Measurements from ENCODE around the gene VPS26A. TPM values are rescaled to one million over a fixed set of nuclear protein-coding genes. Genes with fewer than 3 reads are reported as not detected.
A peak's percentile ranks its signal among the peaks of the same experiment; 100 is the strongest.
"Not testable (repeated sequence)": the region's sequence is repeated elsewhere in the genome, so short reads cannot be mapped to it uniquely, and the experiment has no call there.

The VPS26A gene
- total RNA-seq, 1 experiment from 2014 or later = 12.4 TPM

DNA sequence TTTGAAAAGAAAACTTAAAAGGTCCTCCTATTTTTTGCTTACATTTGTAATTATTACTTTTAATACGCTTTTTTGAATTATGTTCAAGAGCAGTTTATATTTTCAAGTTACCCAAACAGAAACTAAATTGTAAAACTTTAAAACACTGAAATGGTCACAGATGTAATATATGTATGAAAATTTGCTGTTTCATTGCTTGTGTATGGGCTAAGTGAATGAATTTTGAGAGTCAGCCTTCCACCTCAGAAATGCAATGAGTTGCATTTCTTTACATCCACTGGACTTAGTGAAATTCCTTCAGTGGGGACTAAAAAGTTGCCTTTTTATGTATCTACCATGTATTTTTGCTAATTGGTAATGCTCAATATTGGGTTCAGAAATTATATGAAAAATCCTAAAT lies 1.6 kb downstream of the VPS26A start:
- Histone ChIP-seq H3K4me3 (ENCODE audit: insufficient read depth, low read depth, low read length) (peak overlapping the region; percentile 89), H3K27me3 (ENCODE audit: control insufficient read depth, insufficient read depth, low read length) (no peaks in the 10 kb centered on the region), H3K36me3 (replicated peaks; ENCODE audit: control insufficient read depth, insufficient read depth, low read length) (no peaks in the 10 kb centered on the region)
- no peak for DNase-seq

DNA sequence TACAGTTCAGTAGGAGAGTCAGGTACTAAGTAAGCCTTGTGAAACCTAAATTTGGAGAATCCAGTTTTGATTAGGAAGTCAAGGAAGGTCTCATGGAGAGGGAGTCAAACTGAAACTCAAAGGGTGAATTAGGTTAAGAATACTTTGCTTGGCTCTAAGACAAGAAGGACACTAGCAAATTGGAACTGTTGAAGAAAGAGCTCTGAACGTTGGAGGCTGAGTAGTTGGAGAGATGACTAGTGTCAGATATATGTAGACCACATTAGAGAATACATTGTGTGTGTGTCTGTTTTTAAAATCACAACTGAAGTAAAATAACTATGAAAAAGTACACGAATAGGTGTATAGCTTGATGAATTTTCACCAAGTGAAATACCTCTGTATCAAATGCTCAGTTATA lies 6.3 kb downstream of the VPS26A start:
- H3K4me3 ChIP-seq (ENCODE audit: insufficient read depth, low read depth, low read length) = no peak overlapping the region
- no peaks in the 10 kb centered on the region for H3K27me3 ChIP-seq (ENCODE audit: control insufficient read depth, insufficient read depth, low read length)
- no peaks in the 10 kb centered on the region for H3K36me3 ChIP-seq (replicated peaks; ENCODE audit: control insufficient read depth, insufficient read depth, low read length)
- no peak for DNase-seq

DNA sequence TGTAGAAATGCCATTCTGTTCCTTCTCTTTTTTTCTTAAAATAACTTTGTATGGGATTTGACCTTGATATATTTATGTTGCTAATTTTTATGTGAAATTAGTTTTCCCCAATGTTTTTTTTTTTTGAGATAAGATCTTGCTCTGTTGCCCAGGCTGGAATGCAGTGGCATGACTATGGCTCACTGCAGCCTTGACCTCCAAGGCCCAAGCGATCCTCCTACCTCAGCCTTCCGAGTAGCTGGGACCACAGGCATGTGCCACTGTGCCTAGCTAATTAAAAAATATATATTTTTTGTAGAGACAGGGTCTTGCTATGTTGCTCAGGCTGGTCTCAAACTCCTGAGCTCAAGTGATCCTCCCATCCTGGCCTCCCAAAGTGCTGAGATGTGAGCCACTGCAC lies 16.0 kb downstream of the VPS26A start:
- DNase-seq = no peak
- Histone ChIP-seq H3K27me3 (ENCODE audit: control insufficient read depth, insufficient read depth, low read length) (no peaks in the 10 kb centered on the region), H3K36me3 (replicated peaks; ENCODE audit: control insufficient read depth, insufficient read depth, low read length) (no peaks in the 10 kb centered on the region), H3K4me3 (ENCODE audit: insufficient read depth, low read depth, low read length) (no peak overlapping the region)

DNA sequence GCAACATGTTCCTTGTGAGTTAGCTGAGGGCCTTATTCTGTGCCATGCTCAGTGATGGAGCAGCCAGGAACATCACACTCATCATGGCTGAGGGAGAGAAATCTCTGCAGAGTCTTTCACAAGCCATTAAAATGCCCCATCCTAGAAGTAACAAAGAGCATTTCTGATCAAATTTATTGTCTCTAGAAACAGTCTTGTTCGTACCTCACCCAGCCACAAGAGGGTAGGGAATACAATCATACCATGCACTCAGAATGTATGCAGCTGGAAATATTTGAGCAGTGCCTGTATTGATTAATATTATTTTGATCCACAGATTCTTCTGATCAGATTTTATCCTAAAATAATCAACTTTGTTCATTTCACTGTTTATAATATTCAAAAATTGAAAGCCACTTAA lies 17.3 kb downstream of the VPS26A start:
- no peak overlapping the region for H3K4me3 ChIP-seq (ENCODE audit: insufficient read depth, low read depth, low read length)
- no peak for DNase-seq
- no peaks in the 10 kb centered on the region for H3K36me3 ChIP-seq (replicated peaks; ENCODE audit: control insufficient read depth, insufficient read depth, low read length)
- no peaks in the 10 kb centered on the region for H3K27me3 ChIP-seq (ENCODE audit: control insufficient read depth, insufficient read depth, low read length)

DNA sequence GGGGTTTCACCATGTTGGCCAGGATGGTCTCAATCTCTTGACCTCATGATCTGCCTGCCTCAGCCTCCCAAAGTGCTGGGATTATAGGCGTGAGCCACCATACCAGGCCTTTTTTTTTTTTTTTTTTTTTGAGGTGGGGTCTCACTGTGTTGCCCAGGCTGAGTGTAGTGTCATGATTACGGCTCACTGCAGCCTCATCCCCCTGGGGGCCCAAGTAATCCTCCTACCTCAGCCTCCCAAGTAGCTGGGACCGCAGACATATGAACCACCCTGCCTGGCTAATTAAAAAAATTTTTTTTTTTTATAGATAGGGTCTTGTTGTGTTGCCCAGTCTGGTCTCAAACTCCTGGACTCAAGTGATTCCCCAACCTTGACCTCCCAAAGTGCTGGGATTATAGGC lies 18.1 kb downstream of the VPS26A start:
- H3K27me3 ChIP-seq (ENCODE audit: control insufficient read depth, insufficient read depth, low read length); H3K36me3 ChIP-seq (replicated peaks; ENCODE audit: control insufficient read depth, insufficient read depth, low read length); DNase-seq; H3K4me3 ChIP-seq (ENCODE audit: insufficient read depth, low read depth, low read length): not testable (repeated sequence)

DNA sequence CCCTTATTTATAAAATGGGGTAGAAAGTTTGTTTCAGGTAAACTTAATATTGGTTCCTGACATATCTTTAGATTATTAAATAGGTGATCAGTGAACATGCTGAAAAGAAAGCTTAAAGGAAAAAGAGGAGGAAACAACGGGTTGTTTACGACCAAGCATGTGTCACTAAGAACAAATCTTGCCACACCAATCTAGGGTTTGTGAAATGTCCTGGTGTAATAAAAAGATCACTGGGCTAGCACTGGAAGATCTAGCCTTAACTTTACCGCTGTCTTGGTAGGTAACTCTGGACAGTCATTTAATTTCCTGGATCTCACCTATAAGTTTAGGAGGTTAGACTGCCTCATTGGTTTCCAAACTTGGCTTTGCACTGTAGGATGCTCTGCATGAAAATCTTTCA lies 19.0 kb downstream of the VPS26A start:
- DNase-seq = no peak
- no peaks in the 10 kb centered on the region for H3K36me3 ChIP-seq (replicated peaks; ENCODE audit: control insufficient read depth, insufficient read depth, low read length)
- no peaks in the 10 kb centered on the region for H3K27me3 ChIP-seq (ENCODE audit: control insufficient read depth, insufficient read depth, low read length)
- H3K4me3 ChIP-seq (ENCODE audit: insufficient read depth, low read depth, low read length) = no peak overlapping the region

DNA sequence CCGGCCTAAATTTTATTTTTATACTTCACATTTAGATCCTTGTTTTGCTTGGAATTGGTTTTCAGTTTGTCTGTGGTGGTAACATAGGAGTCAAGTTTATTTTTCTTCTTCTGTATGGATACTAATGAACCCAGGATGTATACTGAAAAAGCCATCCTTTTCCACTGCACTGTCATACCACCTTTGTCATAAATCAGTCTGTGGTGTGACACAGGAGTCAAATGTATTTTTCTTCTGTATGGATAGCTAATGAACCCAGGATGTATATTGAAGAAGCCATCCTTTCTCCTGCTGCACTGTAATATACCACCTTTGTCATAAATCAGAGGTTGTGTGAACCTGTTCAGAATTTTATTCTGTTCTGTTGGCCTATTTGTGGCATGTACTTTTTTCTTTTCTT lies 21.4 kb downstream of the VPS26A start:
- no peaks in the 10 kb centered on the region for H3K36me3 ChIP-seq (replicated peaks; ENCODE audit: control insufficient read depth, insufficient read depth, low read length)
- no peak for DNase-seq
- no peak overlapping the region for H3K4me3 ChIP-seq (ENCODE audit: insufficient read depth, low read depth, low read length)
- no peaks in the 10 kb centered on the region for H3K27me3 ChIP-seq (ENCODE audit: control insufficient read depth, insufficient read depth, low read length)

DNA sequence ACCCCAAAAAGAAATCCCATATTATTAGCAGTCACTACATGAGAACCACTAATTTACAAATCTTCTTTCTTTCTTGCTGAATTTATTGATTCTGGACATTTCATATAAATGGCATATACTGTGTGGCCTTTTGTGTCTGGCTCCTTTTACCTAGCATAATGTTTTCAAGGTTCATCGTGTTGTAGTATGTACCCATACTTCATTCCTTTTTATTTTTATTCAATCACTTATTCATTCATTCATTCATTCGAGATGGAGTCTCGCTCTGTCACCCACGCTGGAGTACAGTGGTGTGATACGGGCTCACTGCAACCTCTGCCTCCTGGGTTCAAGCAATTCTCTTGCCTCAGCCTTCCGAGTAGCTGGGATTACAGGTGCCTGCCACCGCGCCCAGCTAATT lies 21.9 kb downstream of the VPS26A start:
- no peaks in the 10 kb centered on the region for H3K36me3 ChIP-seq (replicated peaks; ENCODE audit: control insufficient read depth, insufficient read depth, low read length)
- H3K4me3 ChIP-seq (ENCODE audit: insufficient read depth, low read depth, low read length) = no peak overlapping the region

DNA sequence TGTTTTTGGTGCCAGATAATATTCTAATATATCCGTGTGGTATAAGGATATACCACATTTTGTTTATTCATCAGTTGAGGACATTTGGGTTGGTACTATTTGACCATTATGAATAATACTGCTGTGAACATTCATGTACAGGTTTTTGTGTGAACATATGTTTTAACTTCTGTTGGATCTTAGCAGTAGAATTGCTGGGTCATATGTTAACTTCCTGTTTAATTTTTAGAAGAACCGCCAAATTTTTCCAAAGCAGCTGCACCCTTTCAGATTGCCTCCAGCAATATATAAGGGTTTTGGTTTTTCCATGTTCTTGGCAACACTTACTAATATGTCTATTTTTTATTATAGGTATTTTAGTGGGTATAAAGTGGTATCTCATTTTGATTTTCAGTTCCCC lies 22.8 kb downstream of the VPS26A start:
- DNase-seq = no peak
- Histone ChIP-seq H3K27me3 (ENCODE audit: control insufficient read depth, insufficient read depth, low read length) (no peaks in the 10 kb centered on the region), H3K36me3 (replicated peaks; ENCODE audit: control insufficient read depth, insufficient read depth, low read length) (no peaks in the 10 kb centered on the region), H3K4me3 (ENCODE audit: insufficient read depth, low read depth, low read length) (no peak overlapping the region)

More for the DNA sequence above, 21.9 kb downstream of the VPS26A start:
- no peaks in the 10 kb centered on the region for H3K27me3 ChIP-seq (ENCODE audit: control insufficient read depth, insufficient read depth, low read length)
- DNase-seq = no peak

DNA sequence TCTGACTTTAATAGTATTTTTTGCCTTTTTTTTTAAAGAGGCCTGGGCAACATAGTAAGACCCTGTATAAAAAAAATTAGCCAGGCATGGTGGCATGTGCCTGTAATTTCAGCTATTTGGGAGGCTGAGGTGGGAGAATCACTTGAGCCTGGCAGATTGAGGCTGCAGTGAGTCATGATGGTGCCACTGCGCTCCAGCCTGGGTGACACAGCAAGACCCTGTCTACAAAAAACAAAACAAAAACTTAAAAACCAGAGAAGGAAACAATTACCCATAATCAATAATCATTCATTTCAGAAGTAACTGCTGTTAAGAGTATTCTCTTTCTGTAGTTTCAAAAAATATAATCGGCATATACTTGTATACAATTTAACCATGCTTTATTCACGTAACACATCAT lies 28.0 kb downstream of the VPS26A start:
- Histone ChIP-seq H3K36me3 (replicated peaks; ENCODE audit: control insufficient read depth, insufficient read depth, low read length) (no peaks in the 10 kb centered on the region), H3K4me3 (ENCODE audit: insufficient read depth, low read depth, low read length) (no peak overlapping the region), H3K27me3 (ENCODE audit: control insufficient read depth, insufficient read depth, low read length) (no peaks in the 10 kb centered on the region)
- DNase-seq = no peak

DNA sequence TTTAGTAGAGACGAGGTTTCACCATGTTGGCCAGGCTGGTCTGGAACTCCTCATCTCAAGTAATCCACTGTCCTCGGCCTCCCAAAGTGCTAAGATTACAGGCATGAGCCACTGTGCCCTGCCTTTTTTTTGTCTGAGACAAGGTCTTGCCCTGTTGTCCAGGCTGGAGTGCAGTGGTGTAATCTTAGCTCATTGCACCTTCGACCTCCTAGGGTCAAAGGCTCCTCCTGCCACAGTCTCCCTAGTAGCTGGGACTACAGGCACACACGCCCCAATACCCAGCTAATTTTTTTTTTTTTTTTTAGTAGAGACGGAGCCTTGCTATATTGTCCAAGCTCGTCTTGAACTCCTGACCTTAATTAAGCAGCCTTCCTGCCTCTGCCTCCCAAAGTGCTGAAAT lies 29.2 kb downstream of the VPS26A start:
- Histone ChIP-seq H3K4me3 (ENCODE audit: insufficient read depth, low read depth, low read length) (no peak overlapping the region), H3K36me3 (replicated peaks; ENCODE audit: control insufficient read depth, insufficient read depth, low read length) (no peaks in the 10 kb centered on the region), H3K27me3 (ENCODE audit: control insufficient read depth, insufficient read depth, low read length) (no peaks in the 10 kb centered on the region)
- DNase-seq = no peak

DNA sequence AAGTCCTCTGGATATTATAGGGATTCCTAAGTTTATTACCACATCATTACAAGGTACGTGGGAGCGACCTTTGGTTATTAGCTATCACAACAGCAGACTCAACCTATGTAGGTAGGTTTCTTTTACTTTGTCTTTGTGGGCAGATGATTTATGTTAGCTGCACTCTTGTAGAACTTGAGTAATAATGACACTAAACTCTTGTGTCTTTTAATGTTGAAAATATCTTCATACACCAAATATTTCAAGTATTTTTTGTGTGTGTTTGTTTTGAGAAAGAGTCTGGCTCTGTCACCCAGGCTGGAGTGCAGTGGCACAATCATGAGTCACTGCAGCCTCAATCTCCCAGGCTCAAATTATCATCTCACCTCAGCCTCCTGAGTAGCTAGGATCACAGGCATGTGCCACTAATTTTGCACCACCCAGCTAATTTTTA lies 36.8 kb downstream of the VPS26A start:
- Histone ChIP-seq H3K27me3 (ENCODE audit: control insufficient read depth, insufficient read depth, low read length) (no peaks in the 10 kb centered on the region), H3K36me3 (replicated peaks; ENCODE audit: control insufficient read depth, insufficient read depth, low read length) (peaks cover 1% of the 10 kb centered on the region; the same call in 1 of the 2 replicates), H3K4me3 (ENCODE audit: insufficient read depth, low read depth, low read length) (no peak overlapping the region)
- DNase-seq = no peak

DNA sequence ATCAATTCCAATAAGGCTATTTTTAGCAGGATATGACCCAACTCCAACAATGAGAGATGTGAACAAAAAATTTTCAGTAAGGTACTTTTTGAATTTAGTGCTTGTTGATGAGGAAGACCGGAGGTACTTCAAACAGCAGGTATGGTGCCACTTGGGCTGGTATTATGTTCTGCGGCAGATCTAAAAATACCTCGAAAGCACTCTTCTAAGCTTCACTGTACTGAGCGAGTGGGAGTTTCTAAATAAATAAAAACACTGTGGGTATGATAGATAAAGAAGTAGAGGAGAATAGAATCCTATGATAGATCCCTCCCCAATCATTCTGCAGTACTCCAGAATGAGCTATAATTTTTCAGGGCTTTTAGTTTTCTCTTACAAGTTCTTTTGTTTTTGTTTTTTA lies 44.5 kb downstream of the VPS26A start:
- Histone ChIP-seq H3K4me3 (ENCODE audit: insufficient read depth, low read depth, low read length) (no peak overlapping the region), H3K36me3 (replicated peaks; ENCODE audit: control insufficient read depth, insufficient read depth, low read length) (peaks cover 1% of the 10 kb centered on the region; the same call in 1 of the 2 replicates)
- no peak for DNase-seq

DNA sequence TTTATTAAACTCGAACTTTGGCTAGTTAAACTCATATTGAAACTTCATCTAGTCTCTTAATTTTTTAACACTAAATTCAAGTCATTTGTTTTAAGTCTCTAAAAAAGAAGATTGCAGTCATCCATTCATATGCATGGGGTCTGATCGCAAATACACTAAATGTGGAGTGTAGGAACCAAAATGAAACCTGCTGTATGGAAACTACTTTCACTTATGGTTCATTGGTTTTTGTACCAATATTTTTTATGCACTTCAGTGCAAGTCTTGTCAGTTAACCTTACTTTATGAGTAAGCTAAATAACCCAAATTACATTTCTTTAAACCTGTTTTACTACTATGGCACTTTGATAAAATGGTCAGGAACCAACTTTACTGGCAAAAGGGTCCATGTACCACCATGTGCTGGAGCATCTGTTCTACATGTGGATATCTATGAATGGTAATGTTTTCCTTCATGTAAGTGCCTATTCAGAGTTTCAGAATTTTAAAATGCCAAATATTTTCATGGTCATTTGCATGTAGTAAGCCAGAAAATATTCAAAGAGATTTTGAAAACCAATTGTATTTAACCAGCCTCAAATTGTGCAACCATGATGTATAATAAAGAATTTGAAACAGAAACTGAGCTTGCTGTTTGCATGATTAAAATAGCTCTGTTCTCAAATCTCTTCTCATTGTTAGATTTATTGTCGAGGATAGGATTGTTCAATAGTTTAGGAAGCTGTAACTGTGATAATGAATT lies 48.4 kb downstream of the VPS26A start:
- H3K36me3 ChIP-seq (replicated peaks; ENCODE audit: control insufficient read depth, insufficient read depth, low read length) = no peaks in the 10 kb centered on the region
- H3K27me3 ChIP-seq (ENCODE audit: control insufficient read depth, insufficient read depth, low read length) = no peaks in the 10 kb centered on the region
- DNase-seq = no peak

More for the DNA sequence above, 44.5 kb downstream of the VPS26A start:
- no peaks in the 10 kb centered on the region for H3K27me3 ChIP-seq (ENCODE audit: control insufficient read depth, insufficient read depth, low read length)

DNA sequence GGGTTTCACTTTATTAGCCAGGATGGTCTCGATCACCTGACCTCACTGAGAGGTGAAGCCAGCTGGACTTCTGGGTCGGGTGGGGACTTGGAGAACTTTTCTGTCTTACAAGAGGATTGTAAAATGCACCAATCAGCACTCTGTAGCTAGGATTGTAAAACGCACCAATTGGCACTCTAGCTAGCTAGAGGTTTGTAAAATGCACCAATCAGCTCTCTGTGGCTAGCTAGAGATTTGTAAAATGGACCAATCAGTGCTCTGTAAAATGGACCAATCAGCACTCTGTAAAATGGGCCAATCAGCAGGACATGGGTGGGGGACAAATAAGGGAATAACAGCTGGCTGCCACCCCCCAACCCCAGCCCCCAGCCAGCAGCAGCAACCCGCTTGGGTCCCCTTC lies 51.3 kb downstream of the VPS26A start:
- not testable (repeated sequence) for H3K27me3 ChIP-seq (ENCODE audit: control insufficient read depth, insufficient read depth, low read length); H3K36me3 ChIP-seq (replicated peaks; ENCODE audit: control insufficient read depth, insufficient read depth, low read length); DNase-seq; H3K4me3 ChIP-seq (ENCODE audit: insufficient read depth, low read depth, low read length)

More for the DNA sequence above, 48.4 kb downstream of the VPS26A start:
- no peak overlapping the region for H3K4me3 ChIP-seq (ENCODE audit: insufficient read depth, low read depth, low read length)

DNA sequence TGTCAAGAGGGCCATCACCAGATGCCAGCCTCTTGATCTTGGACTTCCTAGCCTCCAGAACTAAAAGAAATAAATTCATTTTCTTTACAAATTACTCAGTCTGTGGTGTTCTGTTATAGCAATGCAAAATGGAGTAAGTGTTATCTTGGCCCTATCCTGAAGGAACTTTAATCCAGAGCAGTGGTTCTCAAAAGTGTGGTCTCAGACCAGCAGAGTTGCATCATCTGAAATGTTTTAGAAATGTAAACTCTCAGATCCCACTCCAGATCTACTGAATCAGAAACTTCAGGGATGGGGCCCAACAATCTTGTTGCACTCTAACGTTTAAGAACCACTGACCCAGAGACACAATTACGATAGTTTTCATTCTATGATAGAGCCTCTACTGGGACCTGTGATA lies 52.8 kb downstream of the VPS26A start:
- no peak for DNase-seq
- Histone ChIP-seq H3K4me3 (ENCODE audit: insufficient read depth, low read depth, low read length) (no peak overlapping the region), H3K36me3 (replicated peaks; ENCODE audit: control insufficient read depth, insufficient read depth, low read length) (no peaks in the 10 kb centered on the region), H3K27me3 (ENCODE audit: control insufficient read depth, insufficient read depth, low read length) (no peaks in the 10 kb centered on the region)

All from H7 (cell line).